Tongue (tissue), 2 donors: ENCODE results near the gene PCDH12. TPM values are rescaled to one million over a fixed set of nuclear protein-coding genes. Genes with fewer than 3 reads are reported as not detected.
"Not testable (repeated sequence)": the region's sequence is repeated elsewhere in the genome, so short reads cannot be mapped to it uniquely, and the experiment has no call there.

Experiments used
- DNase-seq: peaks from one replicate; pipeline ENCODE4 v3.0.0-alpha.2; 2015
- total RNA-seq: library from RNA; depleted of rRNA; stranded (reverse); fragments of >200 nt; gene quantifications from one replicate; pipeline ENCODE4 v1.2.3, GENCODE V29; 2014

The PCDH12 gene
- total RNA-seq, 1 donor from 2014 or later: 20.1 TPM

GRCh38 chr5:141940695-141941271 lies 17.2 kb downstream of the PCDH12 start:
- no peak for DNase-seq

DNA sequence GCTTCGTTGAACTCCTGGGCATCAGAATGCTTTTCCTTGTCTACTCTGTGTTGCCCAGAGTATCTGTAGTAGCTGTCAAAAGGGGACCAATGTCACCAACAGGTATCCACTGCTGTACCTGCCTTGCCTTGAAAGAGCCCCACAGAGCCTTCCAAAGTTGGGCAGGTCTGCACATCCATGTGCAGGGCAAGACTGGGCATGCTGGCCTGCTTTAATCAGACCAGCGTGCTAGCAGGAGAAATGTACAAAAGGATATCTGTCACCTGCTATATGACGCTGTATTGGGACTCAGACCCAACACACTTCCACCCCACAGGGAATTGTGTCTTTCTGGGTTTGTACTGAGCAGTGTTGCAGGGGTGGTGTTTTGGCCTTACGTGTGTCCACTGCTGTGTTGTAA lies 22.5 kb downstream of the PCDH12 start:
- no peak for DNase-seq

DNA sequence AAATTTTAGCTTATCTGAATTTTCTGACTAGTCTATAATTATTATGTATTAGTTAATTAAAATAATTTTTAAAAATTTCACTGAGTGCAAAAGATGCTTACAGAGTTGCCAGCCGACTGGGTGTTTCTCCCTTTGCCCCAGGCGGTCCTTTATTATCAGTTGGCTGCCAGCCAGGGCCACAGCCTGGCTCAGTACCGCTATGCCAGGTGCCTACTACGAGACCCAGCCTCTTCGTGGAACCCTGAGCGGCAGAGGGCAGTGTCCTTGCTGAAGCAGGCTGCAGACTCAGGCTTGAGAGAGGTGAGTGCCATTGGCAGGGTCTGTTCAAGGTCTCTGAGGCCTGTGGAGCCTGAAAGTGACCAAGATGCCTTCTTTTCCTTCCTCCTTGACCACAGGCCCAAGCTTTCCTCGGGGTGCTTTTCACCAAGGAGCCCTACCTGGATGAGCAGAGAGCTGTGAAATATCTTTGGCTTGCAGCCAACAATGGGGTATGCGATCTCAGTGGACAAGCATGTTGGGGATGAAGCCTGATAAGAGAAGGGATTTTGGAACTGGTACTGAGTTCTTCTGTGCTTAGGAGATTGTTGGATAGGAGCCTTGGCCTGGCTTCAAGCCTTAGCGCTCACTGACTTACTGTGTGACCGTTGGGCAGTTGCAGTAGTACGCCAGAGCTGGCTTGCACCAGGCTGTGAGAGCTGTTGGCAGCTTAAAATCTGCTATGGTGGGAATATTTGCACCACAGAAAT lies 23.7 kb downstream of the PCDH12 start:
- no peak for DNase-seq

GRCh38 chr5:141933151-141933550 lies 24.9 kb downstream of the PCDH12 start:
- no peak for DNase-seq

GRCh38 chr5:141931694-141932093 lies 26.3 kb downstream of the PCDH12 start:
- DNase-seq: no peak

DNA sequence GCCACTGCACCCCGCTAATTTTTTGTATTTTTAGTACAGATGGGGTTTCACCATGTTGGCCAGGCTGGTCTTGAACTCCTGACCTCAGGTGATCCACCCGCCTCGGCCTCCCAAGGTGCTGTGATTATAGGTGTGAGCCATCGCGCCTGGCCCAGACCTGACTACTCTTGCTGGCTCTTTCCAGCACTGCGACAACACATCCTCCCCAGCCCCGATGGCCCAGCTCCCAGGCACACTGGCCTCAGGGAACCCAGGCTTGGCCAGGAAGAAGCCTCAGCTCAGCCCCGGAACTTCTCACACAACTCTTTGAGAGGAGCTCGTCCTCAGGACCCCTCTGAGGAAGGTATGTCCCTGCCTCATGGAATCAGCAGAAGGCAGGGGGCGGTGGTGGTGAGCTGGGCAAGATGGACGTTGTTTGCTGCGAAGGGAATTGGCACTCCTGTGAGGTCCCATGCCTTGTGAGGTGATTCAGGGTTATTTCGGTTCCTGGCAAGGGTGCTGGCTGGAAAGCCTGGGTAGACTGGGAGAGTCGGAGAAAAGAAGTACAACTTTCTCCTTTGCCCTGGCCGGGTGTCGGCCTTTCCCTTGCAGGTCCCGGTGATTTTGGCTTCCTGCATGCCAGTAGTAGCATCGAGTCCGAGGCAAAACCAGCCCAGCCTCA lies 28.5 kb downstream of the PCDH12 start:
- DNase-seq: no peak

- no peak for DNase-seq
These were observed 30.0 kb downstream of the PCDH12 start for GRCh38 chr5:141928051-141928450.

GRCh38 chr5:141926434-141926833 lies 31.6 kb downstream of the PCDH12 start:
- DNase-seq: no peak

- peak; percentile 97 for DNase-seq
These were observed 34.3 kb downstream of the PCDH12 start, which contains the start of gene DELE1 for GRCh38 chr5:141923448-141924313. DELE1 (plus strand) TSS chr5:141923871; CDS start chr5:141923942, 71 bp downstream.

GRCh38 chr5:141922827-141923447 lies 35.1 kb downstream of the PCDH12 start:
- DNase-seq: not testable (repeated sequence)

DNA sequence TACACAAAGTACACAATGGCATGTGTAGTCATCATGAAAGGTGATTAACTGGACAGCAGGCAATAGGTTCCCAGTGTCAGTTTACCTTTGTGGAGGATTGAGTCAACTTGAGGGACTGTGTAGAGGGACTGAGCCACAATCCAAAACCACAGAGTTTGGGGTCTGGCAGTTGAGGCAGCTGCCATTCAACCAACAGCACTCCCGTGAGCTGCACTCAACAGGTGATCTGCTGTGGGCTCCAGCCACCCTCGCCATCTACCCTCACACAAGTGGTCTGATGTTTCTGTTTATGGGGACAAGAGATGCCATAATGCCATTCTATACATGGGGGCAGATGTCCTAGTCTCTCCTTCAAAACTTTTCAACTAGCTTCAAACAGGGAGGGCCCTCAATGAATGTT lies 37.2 kb downstream of the PCDH12 start:
- no peak for DNase-seq

DNA sequence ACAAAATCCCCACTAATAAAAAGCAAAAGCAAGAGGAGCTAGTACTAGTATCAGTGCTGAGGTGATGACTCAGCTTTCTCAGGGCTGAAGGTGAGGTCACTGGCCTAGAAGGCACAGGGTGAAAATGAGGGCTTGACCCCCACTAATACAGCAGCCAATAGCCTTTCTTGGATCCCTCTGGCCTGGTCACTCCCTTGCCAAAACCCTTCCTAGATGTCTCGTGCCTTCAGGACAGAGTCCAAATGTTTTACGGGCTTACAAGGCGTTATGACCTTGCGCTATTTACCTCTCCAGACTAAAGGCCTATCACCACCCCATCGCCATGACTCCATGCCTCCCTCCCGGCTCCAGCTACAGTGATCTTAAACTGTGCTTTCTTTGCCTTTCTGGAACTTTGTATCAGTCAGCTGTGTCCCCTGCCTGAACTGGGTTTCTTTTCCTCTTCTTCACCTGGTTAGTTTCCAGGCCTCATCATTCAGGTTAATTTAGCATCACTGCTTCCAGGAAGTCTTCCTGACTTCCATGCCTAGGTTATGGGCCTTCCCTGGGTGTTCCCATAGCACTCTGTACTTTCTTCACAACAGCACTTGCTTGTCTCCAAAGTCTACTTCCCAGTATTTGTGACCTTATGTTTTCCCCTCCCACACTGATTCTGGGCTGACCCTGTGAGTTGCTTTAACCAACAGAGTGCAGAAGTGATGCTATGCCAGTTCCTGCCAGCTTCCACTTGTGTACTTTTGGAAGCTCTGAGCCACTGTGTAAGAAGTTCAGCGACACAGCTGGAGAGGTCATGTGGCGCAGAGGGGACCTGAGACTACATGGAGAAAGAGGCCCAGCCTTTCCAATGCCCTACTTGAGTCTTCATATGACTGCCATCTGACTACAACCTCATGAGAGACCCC lies 38.5 kb downstream of the PCDH12 start:
- no peak for DNase-seq

DNA sequence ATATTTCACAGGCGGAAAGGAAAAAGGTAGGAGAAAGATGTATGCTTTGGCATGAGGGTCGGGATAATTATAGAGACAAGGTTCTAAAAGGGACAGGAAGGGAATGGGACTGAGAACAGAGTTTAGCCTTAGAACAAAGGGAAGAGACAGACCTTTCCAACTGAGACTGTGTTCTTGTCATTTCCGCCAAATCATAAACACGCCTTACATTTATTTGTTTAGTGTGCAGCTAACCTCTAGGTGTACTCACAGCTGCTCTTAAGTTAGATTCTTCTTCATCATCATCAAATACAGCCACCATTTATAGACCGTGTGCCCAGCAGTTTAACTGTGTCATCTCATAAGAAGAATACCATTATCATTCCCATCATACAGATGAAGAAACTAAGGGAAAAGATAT lies 40.2 kb downstream of the PCDH12 start:
- DNase-seq: no peak

DNA sequence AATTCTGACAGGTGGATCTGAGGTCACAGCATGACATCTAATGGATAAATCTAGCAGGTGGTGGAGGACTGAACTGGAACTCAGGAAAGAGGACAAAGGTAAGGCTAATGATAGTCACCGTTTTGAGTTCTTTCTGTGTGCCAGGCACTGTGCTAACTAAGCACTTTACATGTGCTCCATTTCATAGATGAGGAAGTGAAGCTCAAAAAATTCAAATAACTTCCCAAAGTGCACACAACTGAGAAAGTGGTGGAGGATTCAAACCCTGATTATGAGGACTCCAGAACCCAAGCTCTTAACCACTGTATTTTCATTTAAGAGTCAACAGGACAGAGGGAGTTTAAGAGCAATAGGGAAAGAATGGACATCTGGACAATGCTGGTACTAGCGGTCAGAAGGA lies 41.5 kb downstream of the PCDH12 start:
- DNase-seq: no peak

GRCh38 chr5:141915881-141916336 lies 42.1 kb downstream of the PCDH12 start:
- peak; percentile 39 for DNase-seq

GRCh38 chr5:141914797-141915196 lies 43.2 kb downstream of the PCDH12 start:
- no peak for DNase-seq

DNA sequence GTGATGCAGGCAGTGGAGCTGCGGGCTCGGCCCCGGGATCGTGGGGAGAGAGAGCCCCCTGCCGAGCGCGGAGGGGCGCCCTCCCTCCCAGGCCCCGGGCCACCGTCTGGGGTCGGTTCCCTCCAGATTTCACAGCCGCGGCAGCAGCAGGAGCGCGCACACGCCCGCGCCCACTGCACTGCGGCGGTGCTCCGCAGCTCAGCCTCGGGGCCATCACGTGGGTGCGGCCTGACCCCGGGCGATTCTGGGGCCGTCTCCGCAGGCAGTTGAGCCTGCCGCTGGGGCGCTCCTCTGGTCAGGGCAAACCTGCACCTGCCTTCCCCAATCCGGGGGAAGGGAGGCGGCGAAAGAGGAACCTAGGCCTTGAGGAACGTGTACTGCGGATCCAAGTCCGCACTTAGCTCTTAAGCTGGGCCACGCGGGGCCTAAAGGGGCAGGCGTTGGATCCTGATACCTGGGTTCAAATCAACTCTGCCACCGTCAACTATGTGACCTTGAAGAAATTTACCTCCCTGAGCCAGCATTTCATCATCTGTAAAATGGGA lies 43.7 kb downstream of the PCDH12 start:
- DNase-seq: peak; percentile 41

- DNase-seq: no peak
These were observed 44.3 kb downstream of the PCDH12 start for GRCh38 chr5:141913560-141914198.

GRCh38 chr5:141910271-141910673 lies 47.7 kb downstream of the PCDH12 start:
- no peak for DNase-seq

GRCh38 chr5:141909212-141909611 lies 48.8 kb downstream of the PCDH12 start:
- DNase-seq: no peak
